Measurements from ENCODE around the gene GNA12. TPM values are rescaled to one million over a fixed set of nuclear protein-coding genes. Genes with fewer than 3 reads are reported as not detected.

The GNA12 gene
- polyA plus RNA-seq, 1 of the 3 experiments (the other 2 are of a cell fraction): 64.8 TPM

GRCh38 chr7:2680792-2681490 is 163.2 kb downstream of the GNA12 start:
- CTCF ChIA-PET: interaction anchor here (0.6 to 15.8 kb wide), 35 partner anchors 8 to 230 kb away, joined by 3 to 204 read pairs (median 5); partner anchors contain the start of genes AMZ1 and BRAT1

More at GRCh38 chr7:2680792-2681490, 163.2 kb downstream of the GNA12 start:
- no peaks in the 10 kb centered on the region for H4K20me1 ChIP-seq (ENCODE audit: insufficient read depth)
- no peak overlapping the region for H3K9ac ChIP-seq
- no peak overlapping the region for H3K4me2 ChIP-seq
- H3K27me3 ChIP-seq (ENCODE audit: insufficient read depth): peaks cover 11% of the 10 kb centered on the region; the same call in 1 of the 2 replicates
- TF ChIP-seq EZH2phosphoT487 (IDR thresholded peaks at IDR 0.05; ENCODE audit: borderline replicate concordance, low read depth) (no peak), ELF1 (IDR thresholded peaks at IDR 0.05) (no peak), RXRA (IDR thresholded peaks at IDR 0.05; ENCODE audit: borderline replicate concordance, low read depth) (no peak), MXI1 (IDR thresholded peaks at IDR 0.05; ENCODE audit: low read depth, low read length) (peak; percentile 28; the same call in 1 of the 2 replicates), MAX (IDR thresholded peaks at IDR 0.05; ENCODE audit: low read depth) (no peak), TEAD4 (IDR thresholded peaks at IDR 0.05; ENCODE audit: borderline replicate concordance, insufficient read depth) (no peak), SMC3 (IDR thresholded peaks at IDR 0.05; ENCODE audit: low read depth, low read length) (peak; percentile 86), RCOR1 (IDR thresholded peaks at IDR 0.05; ENCODE audit: low read length) (no peak), TCF12 (IDR thresholded peaks at IDR 0.05) (no peak), RFX5 (IDR thresholded peaks at IDR 0.05; ENCODE audit: low read length) (no peak), RAD21 (IDR thresholded peaks at IDR 0.05; ENCODE audit: low read length) (peak; percentile 82), MEF2A (IDR thresholded peaks at IDR 0.05; ENCODE audit: borderline replicate concordance, low read depth) (no peak), GATA2 (CRISPR knock-in tag; IDR thresholded peaks at IDR 0.05) (no peak), GABPA (IDR thresholded peaks at IDR 0.05; ENCODE audit: low read depth) (no peak), REST (IDR thresholded peaks at IDR 0.05; ENCODE audit: low read depth, low read length) (no peak), SIN3A (IDR thresholded peaks at IDR 0.05; ENCODE audit: borderline replicate concordance, low read depth, low read length) (no peak), EP300 (IDR thresholded peaks at IDR 0.05; ENCODE audit: borderline replicate concordance in 1 of 2, low read depth in 1 of 2, low read length in 1 of 2) (no peak), POLR2AphosphoS5 (IDR thresholded peaks at IDR 0.05; ENCODE audit: low read depth, low read length) (no peak), JUND (IDR thresholded peaks at IDR 0.05) (no peak), NFIC (IDR thresholded peaks at IDR 0.05; ENCODE audit: borderline replicate concordance) (no peak), YY1 (IDR thresholded peaks at IDR 0.05; ENCODE audit: low read depth) (no peak), NRF1 (IDR thresholded peaks at IDR 0.05; ENCODE audit: low read depth, low read length) (no peak), FOSL2 (IDR thresholded peaks at IDR 0.05; ENCODE audit: borderline replicate concordance, low read depth) (no peak)
- TF ChIP-seq, protein P1, sequence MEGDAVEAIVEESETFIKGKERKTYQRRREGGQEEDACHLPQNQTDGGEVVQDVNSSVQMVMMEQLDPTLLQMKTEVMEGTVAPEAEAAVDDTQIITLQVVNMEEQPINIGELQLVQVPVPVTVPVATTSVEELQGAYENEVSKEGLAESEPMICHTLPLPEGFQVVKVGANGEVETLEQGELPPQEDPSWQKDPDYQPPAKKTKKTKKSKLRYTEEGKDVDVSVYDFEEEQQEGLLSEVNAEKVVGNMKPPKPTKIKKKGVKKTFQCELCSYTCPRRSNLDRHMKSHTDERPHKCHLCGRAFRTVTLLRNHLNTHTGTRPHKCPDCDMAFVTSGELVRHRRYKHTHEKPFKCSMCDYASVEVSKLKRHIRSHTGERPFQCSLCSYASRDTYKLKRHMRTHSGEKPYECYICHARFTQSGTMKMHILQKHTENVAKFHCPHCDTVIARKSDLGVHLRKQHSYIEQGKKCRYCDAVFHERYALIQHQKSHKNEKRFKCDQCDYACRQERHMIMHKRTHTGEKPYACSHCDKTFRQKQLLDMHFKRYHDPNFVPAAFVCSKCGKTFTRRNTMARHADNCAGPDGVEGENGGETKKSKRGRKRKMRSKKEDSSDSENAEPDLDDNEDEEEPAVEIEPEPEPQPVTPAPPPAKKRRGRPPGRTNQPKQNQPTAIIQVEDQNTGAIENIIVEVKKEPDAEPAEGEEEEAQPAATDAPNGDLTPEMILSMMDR (IDR thresholded peaks at IDR 0.05): peak; percentile 76
- TF ChIP-seq, protein P2, sequence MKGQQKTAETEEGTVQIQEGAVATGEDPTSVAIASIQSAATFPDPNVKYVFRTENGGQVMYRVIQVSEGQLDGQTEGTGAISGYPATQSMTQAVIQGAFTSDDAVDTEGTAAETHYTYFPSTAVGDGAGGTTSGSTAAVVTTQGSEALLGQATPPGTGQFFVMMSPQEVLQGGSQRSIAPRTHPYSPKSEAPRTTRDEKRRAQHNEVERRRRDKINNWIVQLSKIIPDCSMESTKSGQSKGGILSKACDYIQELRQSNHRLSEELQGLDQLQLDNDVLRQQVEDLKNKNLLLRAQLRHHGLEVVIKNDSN (IDR thresholded peaks at IDR 0.05; ENCODE audit: borderline replicate concordance, low read depth): no peak
- TF ChIP-seq, protein P3, sequence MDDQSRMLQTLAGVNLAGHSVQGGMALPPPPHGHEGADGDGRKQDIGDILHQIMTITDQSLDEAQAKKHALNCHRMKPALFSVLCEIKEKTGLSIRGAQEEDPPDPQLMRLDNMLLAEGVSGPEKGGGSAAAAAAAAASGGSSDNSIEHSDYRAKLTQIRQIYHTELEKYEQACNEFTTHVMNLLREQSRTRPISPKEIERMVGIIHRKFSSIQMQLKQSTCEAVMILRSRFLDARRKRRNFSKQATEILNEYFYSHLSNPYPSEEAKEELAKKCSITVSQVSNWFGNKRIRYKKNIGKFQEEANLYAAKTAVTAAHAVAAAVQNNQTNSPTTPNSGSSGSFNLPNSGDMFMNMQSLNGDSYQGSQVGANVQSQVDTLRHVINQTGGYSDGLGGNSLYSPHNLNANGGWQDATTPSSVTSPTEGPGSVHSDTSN (IDR thresholded peaks at IDR 0.05): no peak
- H3F3A ChIP-seq (replicated peaks; ENCODE audit: insufficient read depth): no peaks in the 10 kb centered on the region
- H3K4me3 ChIP-seq (ENCODE audit: low read depth in 2 of 2, low read length in 1 of 2): no peak overlapping the region; a peak in 1 of 4 replicates
- WGBS (ENCODE audit: low lambda C conversion rate): 40% methylated on average over 19 of the region's 27 CpGs
- no peak overlapping the region for H2AFZ ChIP-seq (ENCODE audit: low read depth)
- H3K4me1 ChIP-seq (ENCODE audit: control insufficient read depth in 1 of 2, insufficient read depth in 2 of 2, low read depth in 1 of 2, low read length in 1 of 2): peaks cover 0 to 3% of the 10 kb centered on the region in 2 experiments; a peak in 1 of 4 replicates
- no peaks in the 10 kb centered on the region for H3K36me3 ChIP-seq (replicated peaks in 1 of 2; ENCODE audit: control insufficient read depth in 1 of 2, insufficient read depth in 2 of 2, low read length in 1 of 2)
- H3K9me3 ChIP-seq: no peaks in the 10 kb centered on the region
- POLR2A ChIA-PET: no interaction called here
- H3K27ac ChIP-seq (ENCODE audit: low read depth in 2 of 2, low read length in 1 of 2): no peak overlapping the region
- H3K9me2 ChIP-seq: no peaks in the 10 kb centered on the region
- DNase-seq: peak; percentile 94
- H3K79me2 ChIP-seq (ENCODE audit: insufficient read depth): no peaks in the 10 kb centered on the region
